WTC11 (cell line): ENCODE data around the gene USP8. TPM values are rescaled to one million over a fixed set of nuclear protein-coding genes. Genes with fewer than 3 reads are reported as not detected.

Source experiments
- ATAC-seq: fragments of 200-7000 bp; cut with Tn5 transposase; 2 replicates; pipeline ENCODE4 v1.10.0; 2021; ENCODE audit warnings: mild to moderate bottlenecking, moderate library complexity
- CTCF ChIA-PET: fragments of 300-600 bp; sonication (Branson Sonifier 250); formaldehyde crosslinking; loops from one replicate; lab custom pipeline; 2021; ENCODE audit warnings: antibody characterized with exemption; lab: Charles Lee
- POLR2A ChIA-PET: fragments of 350-600 bp; sonication (Branson Sonifier 250); formaldehyde crosslinking; loops from one replicate; lab custom pipeline; 2021; ENCODE audit warnings: antibody characterized with exemption; lab: Charles Lee
- DNase-seq: peaks from one replicate; pipeline ENCODE4 v3.0.0; 2021; ENCODE audit warnings: low spot score
- H3K27ac Mint-ChIP-seq: 2 replicates; pipeline ENCODE4 v1.8.0; 2021; ENCODE audit warnings: mixed read lengths
- H3K27me3 Mint-ChIP-seq: 2 replicates; pipeline ENCODE4 v1.8.0; 2021; ENCODE audit warnings: low read depth, mild to moderate bottlenecking, moderate library complexity, mixed read lengths
- H3K36me3 Mint-ChIP-seq: 2 replicates; pipeline ENCODE4 v1.8.0; 2021; ENCODE audit warnings: mixed read lengths
- H3K4me1 Mint-ChIP-seq: 2 replicates; pipeline ENCODE4 v1.8.0; 2022; ENCODE audit warnings: mixed read lengths
- H3K4me3 Mint-ChIP-seq: 2 replicates; pipeline ENCODE4 v1.8.0; 2021; ENCODE audit warnings: mild to moderate bottlenecking, moderate library complexity, mixed read lengths
- H3K9me3 Mint-ChIP-seq: 2 replicates; pipeline ENCODE4 v1.8.0; 2021; ENCODE audit warnings: mixed read lengths
- AR ChIP-seq: fragments of 250-450 bp; sonication (Bioruptor Pico); IDR thresholded peaks from 2 replicates; pipeline ENCODE4 v1.9.0; 2021; ENCODE audit warnings: mild to moderate bottlenecking
- ATF1 ChIP-seq: sonication (generic); formaldehyde crosslinking; IDR thresholded peaks from 2 replicates; pipeline ENCODE4 v1.8.1; 2023; ENCODE audit warnings: mild to moderate bottlenecking, moderate library complexity, missing genetic modification reagents
- ATF3 ChIP-seq: sonication (generic); formaldehyde crosslinking; conservative IDR thresholded peaks from 2 replicates; pipeline ENCODE4 v1.8.1; 2022; ENCODE audit warnings: mild to moderate bottlenecking, missing genetic modification reagents
- CREM ChIP-seq: sonication (generic); formaldehyde crosslinking; IDR thresholded peaks from 2 replicates; pipeline ENCODE4 v1.8.1; 2022; ENCODE audit warnings: mild to moderate bottlenecking, missing genetic modification reagents, moderate library complexity
- EMX1 ChIP-seq: fragments of 250-450 bp; sonication (Bioruptor Pico); IDR thresholded peaks from 2 replicates; pipeline ENCODE4 v1.8.0; 2021; ENCODE audit warnings: mild to moderate bottlenecking
- ERG ChIP-seq: fragments of 250-450 bp; sonication (Bioruptor Pico); IDR thresholded peaks from 2 replicates; pipeline ENCODE4 v1.8.0; 2021; ENCODE audit warnings: mild to moderate bottlenecking
- HMGA2 ChIP-seq: fragments of 250-450 bp; sonication (Bioruptor Pico); IDR thresholded peaks from 2 replicates; pipeline ENCODE4 v1.4.0; 2021; ENCODE audit warnings: mild to moderate bottlenecking, moderate library complexity
- HMGXB4 ChIP-seq: sonication (generic); formaldehyde crosslinking; IDR thresholded peaks from 2 replicates; pipeline ENCODE4 v1.8.1; 2023; ENCODE audit warnings: mild to moderate bottlenecking, moderate library complexity, missing genetic modification reagents
- JUN ChIP-seq: sonication (generic); formaldehyde crosslinking; IDR thresholded peaks from 2 replicates; pipeline ENCODE4 v1.8.0; 2023; ENCODE audit warnings: mild to moderate bottlenecking, missing genetic modification reagents
- NFATC4 ChIP-seq: fragments of 250-450 bp; sonication (Bioruptor Pico); IDR thresholded peaks from 2 replicates; pipeline ENCODE4 v1.9.0; 2021; ENCODE audit warnings: mild to moderate bottlenecking
- NR3C1 ChIP-seq: sonication (generic); formaldehyde crosslinking; conservative IDR thresholded peaks from 2 replicates; pipeline ENCODE4 v1.8.1; 2023; ENCODE audit warnings: low read depth, mild to moderate bottlenecking, missing genetic modification reagents
- ZNF219 ChIP-seq: sonication (generic); formaldehyde crosslinking; IDR thresholded peaks from 2 replicates; pipeline ENCODE4 v1.8.0; 2023; ENCODE audit warnings: missing genetic modification reagents, mild to moderate bottlenecking, borderline replicate concordance
- ZNF396 ChIP-seq: fragments of 250-450 bp; sonication (Bioruptor Pico); IDR thresholded peaks from 2 replicates; pipeline ENCODE4 v1.8.0; 2021; ENCODE audit warnings: mild to moderate bottlenecking, moderate library complexity, borderline replicate concordance
- ZNF512 ChIP-seq: sonication (generic); formaldehyde crosslinking; IDR thresholded peaks from 2 replicates; pipeline ENCODE4 v1.8.1; 2022; ENCODE audit warnings: missing genetic modification reagents, borderline replicate concordance
- total RNA-seq: library from RNA; stranded (reverse); gene quantifications from 3 replicates; pipeline ENCODE4 v1.2.3, GENCODE V29; 2021

The USP8 gene
- total RNA-seq, 1 experiment from 2014 or later, result 63.7 TPM

- no peak for TF ChIP-seq HMGXB4 (CRISPR knock-in tag)
- TF ChIP-seq, all 79 proteins: peak for 0
These were observed 34.3 kb downstream of the USP8 start (continued) for GRCh38 chr15:50458348-50459112.

GRCh38 chr15:50463423-50464358 is 39.5 kb downstream of the USP8 start:
- TF ChIP-seq JUN (CRISPR knock-in tag), result no peak
- TF ChIP-seq ERG (CRISPR knock-in tag), result no peak
- no peak for TF ChIP-seq ZNF396 (CRISPR knock-in tag)
- TF ChIP-seq HMGA2 (CRISPR knock-in tag), result no peak
- TF ChIP-seq ZNF512 (CRISPR knock-in tag), result no peak
- TF ChIP-seq EMX1 (CRISPR knock-in tag), result no peak
- no peak for TF ChIP-seq ZNF219 (CRISPR knock-in tag)
- no peak for TF ChIP-seq CREM
- TF ChIP-seq ATF1 (CRISPR knock-in tag), result no peak
- no peak for TF ChIP-seq AR
- no peak for TF ChIP-seq ATF3 (CRISPR knock-in tag)
- TF ChIP-seq NR3C1 (CRISPR knock-in tag), result no peak
- no peak for TF ChIP-seq NFATC4 (CRISPR knock-in tag)
- H3K27me3 Mint-ChIP-seq, result no peaks in the 10 kb centered on the region
- peaks cover 47% of the 10 kb centered on the region for H3K4me1 Mint-ChIP-seq
- H3K27ac Mint-ChIP-seq, result peak overlapping the region; percentile 85
- H3K4me3 Mint-ChIP-seq, result no peak overlapping the region
- ChIA-PET POLR2A (interaction anchor here (0.6 kb wide), 2 partner anchors 53 to 1921 kb away, joined by 3 to 4 read pairs; no protein-coding TSS in a partner anchor), CTCF (no interaction called here)
- ATAC-seq (no peak), DNase-seq (no peak)
- H3K9me3 Mint-ChIP-seq, result no peaks in the 10 kb centered on the region
- peaks cover 28% of the 10 kb centered on the region for H3K36me3 Mint-ChIP-seq
